Stimulated activated CD4-positive, alpha-beta T cell treated with anti-CD3 and anti-CD28 coated beads, Interleukin-2, amount 100 ng/mL, for 48 hours (primary cell): ENCODE data around the gene SND1.
"Not testable (repeated sequence)": the region's sequence is repeated elsewhere in the genome, so short reads cannot be mapped to it uniquely, and the experiment has no call there.

ENCODE experiments used
- DNase-seq, 2 donors: peaks; one replicate each; pipeline ENCODE4 v3.0.0-alpha.2; 2020

SND1 gene

DNA sequence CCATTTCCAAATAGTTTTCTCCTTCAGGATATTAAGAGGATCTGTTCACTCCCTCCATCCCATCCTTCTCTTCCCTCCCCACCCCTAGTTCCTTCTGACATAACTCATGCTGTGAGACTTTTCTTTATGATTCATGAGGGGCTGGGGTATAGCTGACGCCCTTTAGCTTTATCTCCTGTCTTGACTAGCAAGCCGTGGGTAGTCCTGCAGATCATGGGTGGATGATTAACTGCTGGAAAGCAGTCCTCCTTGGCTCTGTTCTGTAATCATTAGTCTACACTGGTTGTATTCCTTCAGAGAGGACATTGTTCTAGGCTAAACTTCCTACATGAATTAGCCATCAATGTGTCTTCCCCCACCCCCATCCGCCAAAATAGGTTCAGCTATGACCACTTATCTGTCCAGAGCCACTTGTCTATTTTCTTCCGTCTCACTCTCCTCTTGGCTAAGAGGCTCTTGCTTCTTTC, 243.9 kb downstream of the SND1 start:
- no peak for DNase-seq

DNA sequence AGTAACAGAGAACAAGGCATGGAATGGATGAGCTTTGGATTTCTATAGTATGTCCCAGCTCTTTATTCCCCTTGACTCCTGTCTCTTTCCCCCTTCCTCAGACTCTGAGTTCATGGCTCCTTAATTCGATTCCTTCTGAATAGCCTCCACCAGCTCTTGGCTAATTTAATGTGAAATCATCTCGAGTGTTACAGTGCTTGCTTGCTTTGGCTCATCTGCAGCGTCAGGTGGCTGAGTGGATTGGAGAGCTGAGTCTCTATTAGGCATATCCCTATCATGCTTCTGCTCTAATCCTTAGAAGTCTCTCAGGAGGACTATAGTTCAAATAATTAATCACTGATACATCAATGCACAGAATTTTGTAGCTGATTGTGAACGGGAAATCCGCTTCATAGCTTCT, 244.7 kb downstream of the SND1 start:
- DNase-seq: no peak

DNA sequence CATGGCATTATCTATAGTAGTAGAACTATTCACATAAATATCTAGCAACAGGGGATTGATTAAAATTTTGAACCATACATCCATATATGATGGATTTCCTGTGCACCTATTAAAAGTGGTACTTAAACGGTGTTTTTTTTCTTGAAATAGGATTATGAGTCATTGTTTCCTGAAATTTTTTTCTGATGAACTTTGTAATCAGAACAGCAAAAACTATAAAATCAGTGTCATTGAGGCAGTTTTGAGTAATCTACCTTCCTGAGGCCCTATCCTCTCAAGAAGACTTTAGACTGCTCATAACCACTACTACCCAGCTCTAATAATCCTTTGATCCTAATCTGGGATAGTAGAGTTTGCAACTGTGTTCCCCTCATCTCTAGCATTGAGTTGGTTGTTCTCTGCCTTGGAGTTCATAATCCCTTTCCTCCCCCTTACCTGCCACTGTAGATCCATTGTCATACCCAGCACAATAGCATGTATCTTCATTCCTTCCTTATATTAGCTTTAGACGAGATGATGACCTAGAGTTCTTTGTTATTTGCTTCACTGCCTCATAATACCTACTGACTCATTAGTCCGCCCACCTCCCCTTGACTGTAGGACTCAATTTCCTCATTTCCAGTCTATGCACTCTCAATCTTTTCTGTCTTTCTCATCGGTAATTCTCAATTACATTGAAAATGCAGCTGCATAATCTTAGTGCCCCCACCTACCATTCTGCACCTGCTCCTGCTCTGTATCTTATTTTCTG, 245.9 kb downstream of the SND1 start:
- DNase-seq: peak in 1 of 2 donors; percentile 17

DNA sequence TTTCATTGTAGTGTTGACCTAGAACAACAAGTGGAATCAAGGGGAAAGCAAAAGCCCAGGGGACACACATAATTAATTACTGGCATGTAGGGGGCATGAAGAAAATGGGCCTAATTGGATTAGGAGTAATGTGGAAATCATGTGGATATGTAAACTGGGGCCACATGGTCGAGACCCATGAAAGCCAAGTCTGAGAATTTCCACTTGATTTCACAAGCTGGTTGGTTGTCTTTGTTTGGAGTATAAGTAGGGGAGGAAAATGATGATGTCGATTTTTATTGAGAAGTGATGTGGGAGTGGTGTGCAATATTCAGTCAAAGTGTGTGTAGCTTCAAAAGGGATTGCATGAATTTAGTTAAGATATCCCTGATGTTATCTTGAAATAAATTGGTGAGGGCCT, 247.4 kb downstream of the SND1 start:
- DNase-seq: no peak

DNA sequence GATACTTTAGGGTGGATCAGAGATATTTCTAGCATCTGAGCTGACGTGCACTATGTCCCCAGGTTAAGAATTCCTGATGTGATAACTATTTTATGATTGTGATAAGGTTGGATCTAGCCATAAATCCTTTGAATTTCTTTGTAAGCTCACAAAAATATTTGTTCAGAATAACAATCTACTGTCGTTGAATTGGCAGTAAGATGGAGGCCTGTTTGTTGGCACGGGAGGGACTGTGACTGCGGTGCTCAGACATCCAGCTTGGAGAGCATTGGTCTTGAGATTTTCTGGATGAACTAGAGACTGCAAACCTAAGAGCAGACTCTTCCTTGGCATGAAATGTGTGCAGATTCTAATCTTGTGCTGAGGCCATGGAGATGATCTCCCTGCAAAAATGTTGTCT, 248.1 kb downstream of the SND1 start:
- no peak for DNase-seq

DNA sequence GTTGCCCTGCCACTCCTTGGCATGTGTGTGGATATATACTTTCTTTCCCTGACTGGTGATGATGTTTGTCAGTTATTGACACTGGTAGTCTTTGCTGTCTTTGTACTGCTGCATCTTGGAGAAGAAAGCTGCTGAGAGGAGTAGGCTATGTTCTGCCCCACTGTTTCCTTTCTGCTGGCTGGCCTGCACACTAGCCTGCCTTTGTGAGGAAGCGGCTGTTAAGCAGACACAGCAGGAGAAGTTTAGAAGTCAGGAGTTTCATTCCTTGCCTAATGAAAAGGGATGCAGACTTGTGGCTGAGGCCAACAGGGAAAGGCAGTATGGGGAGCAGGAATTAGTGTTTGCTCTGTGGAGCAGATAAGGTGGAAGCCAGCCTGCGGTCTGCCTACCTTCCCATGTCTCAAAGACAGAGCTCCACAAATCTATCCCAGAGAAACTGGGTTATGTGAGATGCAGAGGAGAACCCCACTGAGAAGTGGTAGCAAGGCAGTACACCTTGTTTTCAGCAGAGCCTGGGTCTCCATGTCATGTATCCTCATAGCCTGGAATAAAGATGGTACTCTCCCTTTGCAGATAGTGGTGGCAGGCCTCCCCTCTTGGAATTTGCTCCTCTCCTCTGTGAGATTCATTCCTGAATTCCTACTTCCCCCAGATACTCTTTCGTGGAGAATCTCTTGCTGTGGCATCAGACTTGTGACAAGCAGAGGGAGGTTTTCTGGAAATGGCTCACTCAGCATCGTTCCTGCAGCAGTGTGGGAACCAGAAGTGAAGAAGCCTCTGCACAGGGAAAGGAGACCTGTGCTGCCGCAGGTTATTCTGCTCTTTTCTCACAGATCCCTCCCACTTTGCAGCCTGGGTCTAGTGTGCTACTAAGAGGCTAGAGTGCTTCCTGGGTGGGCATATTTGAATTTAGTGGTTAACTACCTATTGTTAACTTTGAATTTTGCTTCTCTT, 249.0 kb downstream of the SND1 start:
- DNase-seq: no peak

DNA sequence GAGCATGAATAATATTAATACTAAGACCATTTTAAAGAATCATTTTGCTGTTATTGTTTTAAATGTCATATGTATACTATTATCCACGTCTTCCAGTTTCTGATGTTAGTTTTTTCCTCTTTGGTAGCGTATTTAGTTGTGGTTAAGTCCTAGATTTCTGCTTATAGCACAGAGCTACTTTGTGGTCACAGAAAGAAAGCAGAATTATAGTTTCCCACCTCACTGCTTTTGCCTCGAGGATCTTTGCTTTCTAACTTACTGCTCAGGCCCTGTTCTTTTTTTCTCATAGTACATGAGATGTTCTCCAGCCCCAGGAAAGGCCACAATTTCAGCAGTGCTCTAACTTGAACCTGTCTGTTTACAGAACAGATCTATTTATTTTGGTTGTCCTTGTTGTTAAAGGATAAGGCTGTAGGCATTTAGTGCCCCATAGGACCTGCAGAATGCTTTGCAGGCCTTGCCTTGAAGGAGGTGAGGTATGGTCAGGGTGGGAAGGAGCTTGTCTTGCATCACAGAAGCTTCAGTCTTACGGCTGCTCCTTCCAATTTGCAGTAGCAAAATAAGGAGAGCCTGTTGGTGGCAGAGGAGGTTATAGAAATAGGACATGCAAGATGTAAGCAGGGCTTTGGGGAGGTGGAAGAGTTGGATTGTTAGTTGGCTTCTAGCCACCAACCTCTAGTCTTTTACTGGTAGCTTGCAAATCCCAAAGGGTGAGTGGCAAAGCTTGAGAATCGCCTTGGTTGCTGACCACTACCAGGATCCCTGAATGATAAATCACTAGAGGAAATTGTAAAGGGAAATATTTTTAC, 250.1 kb downstream of the SND1 start:
- no peak for DNase-seq

DNA sequence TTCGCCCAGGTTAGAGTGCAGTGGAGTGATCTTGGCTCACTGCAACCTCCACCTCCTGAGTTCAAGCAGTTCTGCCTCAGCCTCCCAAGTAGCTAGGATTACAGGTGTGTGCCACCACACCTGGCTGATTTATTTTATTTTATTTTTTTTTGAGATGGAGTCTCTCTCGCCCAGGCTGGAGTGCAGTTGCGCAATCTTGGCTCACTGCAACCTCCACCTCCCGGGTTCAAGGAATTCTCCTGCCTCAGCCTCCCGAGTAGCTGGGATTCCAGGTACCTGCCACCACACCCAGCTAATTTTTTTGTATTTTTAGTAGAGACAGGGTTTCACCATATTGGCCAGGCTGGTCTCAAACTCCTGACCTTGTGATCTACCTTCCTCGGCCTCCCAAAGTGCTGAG, 250.8 kb downstream of the SND1 start:
- not testable (repeated sequence) for DNase-seq

DNA sequence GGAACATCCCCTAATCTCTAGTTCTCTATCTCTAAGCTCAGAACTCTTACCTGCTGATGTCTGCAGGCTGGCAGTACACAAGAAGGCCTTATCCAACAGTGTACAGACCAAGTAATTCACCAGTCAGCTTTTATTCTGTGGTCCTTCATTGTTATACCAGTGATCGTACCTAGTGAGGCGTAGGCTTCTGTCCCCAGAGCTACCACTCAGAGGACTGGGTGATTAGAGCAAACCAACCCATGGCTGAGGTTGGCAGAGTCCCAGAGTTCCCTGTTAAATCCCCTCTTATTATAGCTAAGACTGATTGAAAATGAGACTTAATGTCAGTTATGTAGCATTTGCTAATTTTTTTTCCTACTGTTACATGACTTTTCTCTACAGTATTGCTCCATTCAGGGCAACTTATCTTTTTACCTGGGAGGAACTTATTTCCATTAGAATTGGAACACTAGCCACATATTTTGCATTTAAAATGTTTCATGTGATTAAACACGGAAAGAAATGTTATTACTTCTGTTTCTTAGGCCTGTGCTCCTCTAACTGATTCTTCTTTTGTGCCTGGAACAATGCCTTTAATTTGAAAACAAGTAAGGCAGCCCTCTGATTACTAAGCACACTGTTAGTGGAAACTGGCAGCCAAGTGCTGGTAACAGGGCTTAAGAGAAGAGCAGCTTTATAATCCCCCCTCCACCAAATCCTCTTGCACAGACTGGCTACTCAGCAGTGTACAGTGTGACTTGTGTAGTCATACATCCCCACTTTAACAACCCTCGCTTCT, 252.1 kb downstream of the SND1 start:
- DNase-seq: no peak

DNA sequence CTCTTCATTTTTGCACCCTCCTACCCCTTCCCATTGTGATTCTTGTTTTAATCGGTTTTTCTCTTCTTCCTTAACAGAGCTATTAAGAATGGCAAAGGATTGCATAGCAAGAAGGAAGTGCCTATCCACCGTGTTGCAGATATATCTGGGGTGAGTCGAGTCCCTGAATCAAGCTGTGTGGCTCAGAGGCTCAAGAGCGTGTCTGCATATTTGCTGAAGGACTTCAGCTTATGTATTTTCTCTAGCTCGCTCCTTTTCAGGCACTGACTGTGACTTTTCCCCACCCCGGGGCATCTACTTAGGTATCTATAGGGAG, 252.6 kb downstream of the SND1 start:
- no peak for DNase-seq

DNA sequence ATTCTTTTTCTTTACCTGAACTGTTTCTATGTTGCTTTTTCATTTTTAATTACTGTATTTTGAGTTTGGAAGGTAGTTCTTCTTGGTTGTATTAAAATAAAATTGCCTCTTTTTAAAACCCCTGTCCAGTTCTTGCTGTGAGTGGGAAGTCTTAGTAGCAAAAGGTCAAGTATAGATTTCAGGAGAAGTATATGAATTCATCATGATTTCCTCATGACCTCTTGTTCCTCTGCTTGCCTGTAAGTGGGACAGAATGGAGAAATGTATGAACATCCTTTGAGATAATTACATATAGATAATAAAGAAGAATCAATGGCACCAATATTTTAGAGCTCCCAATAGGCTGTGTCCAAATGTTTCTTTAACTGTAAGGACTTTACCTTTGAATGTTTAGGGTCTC, 253.0 kb downstream of the SND1 start:
- no peak for DNase-seq

DNA sequence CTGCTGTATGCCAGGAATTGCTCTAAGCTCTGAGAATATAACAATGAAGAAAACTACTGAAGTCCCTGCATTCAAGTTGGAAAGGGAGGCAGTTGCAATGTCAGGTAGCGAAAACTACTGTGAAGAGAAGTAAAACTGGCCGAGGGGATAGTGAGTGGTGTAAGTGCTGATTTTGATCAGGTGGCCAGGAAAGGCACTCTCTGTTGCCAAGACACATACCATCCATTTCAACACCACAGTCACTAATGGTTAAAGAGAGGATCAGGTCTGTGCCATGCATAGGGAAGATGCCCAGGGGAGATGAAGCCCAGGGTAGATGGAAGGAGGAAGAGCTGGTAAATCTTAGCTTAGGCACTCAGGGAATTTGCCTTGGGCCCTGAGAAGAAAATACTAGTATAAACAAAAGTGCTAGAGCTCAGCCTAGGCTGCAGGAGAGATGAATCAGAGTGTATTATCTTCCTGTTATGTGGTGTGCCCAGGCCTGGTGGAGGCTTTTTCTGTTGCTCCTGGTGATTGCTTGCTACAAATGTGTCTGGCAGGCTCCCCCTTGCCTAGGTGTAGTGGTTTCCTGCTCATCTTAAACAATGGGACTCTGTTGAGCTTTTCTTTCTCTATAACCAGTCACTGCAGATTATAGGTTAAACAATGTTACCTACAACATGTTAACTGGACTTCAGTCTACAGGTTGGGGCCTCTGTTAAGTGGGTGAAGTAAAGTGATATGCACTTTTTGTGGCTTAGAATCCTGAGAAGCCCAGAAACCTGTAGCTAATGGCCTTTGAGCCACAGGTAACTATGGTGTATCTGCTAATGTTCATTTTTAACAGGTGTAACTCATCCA, 253.7 kb downstream of the SND1 start:
- DNase-seq: no peak

DNA sequence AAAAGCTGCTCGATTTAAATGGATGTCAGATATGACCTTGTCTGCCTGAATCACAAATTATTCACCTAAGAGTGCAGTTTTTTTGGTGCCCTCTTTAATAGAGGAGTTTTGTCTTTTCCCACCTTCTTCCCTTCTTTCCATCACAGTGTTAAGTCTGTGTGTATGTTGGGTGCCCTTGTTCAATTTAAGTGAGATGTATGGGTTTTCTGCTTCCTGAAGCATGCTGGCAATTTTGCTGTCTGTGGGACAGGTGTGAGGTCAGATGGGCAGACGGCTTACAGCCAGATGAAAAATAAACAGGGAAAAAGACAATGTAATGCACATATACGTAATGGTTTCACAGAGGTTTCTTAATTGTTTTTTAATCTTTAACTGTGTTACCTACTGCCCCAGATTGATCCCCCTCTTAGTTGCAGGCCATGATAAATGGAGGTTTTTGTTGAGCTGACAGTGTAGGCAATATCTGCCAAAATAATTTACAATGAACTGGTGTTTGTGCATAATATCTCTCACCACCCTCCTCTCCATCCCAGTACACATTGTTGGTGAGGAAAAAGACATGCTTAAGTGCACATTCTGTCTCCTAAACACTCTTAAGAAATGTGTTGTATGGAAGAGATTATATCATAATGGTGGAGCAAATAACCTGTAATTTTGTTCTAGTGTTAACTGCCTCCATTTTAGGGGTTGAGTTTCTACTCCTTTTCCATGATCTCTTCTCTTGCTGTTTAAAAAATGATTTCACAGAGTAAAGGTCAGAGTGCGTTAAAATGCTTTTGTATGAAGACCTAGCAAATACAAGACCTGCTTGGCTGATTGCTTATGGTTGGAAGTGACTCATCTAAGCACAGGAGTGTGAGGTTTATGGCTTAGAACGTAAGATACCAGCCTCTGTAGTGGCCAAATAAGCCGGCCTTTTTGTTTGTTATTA, 255.4 kb downstream of the SND1 start:
- no peak for DNase-seq

DNA sequence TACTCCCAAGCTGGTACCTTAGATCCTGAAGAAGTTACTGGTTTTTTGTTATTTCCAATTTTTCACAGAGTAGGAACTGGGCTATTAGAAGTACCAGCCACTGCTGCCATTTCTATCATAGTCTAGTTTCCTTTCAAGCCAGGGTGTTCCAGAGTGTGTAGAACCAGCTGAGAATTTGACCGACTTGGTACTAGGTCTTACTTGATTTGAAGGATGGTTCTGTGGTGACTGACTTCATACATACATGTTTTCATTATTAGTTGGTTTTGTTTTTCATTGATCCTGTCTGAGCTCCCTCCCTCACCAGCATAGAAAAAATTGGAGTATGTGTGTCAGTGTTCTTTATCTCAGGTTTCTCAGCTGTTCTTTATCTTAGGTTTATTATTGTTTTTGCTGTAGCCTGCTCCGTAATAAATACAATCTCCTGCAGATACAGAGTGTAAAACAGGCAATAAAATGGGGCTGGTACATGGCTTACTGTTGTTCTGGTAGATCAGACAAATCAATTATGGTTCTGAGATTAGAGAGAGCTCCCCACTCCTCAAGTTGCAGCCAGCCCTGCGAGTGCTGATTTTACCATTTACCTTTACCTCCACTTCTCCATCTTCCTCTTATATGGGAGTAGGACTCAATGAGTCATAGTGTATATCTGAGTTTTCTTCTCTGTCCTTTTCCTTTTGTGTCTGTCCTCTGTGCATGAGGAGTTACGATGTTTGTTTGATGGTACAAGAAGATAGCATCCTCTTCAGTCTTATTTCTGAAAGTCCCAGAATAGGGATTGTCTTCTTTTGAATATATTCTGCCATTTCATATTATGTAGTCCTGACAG, 256.6 kb downstream of the SND1 start:
- no peak for DNase-seq

DNA sequence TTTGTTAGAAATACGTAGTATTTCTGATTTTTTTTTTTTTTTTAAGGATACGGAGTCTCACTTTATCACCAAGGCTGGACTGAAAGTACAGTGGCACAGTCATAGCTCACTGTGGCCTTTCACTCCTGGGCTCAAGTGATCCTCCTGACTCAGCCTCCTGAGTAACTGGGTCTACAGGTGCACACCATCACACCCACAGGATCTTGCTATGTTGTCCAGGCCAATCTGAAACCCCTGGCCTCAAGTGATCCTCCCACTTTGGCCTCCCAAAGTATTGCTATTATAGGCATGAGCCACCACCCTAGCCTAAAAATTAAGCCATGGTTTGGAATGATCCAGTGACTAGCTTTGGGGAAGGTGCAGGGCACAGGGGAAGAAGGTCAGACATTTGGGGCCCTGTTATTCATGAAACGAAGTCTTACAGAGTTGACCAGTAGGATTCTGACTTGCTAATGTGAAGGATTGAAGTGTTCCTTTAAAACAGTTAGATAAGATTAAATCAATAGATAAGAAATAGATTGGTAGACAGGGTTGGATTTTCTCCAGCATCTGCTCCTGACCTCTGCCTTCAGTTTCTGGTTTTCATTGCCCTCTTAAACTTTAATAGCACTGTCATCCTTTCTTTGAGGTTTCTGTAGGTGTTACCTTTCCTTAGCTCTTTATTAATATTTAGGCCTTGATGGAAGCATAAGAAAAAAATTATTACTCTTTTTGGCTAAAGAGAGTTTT, 257.6 kb downstream of the SND1 start:
- no peak for DNase-seq

DNA sequence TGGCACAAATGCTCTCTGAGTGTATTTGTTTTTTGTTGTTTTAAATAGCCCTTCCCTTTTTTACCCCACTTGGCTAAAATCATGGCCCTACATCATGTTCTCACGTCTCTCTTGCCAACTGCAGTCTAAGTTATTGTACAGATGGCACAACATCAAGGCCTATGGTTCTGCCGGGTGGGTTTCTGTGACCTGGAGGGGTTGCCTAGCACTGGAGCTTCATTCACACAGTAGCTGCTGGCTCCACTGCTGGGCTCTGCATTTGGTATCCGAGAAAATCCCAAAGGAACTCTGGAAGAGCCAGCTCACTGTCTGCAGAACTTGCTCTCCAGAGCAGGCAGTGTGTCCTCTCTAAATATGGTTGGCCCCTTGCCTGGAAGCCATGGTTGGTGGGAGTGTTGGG, 258.7 kb downstream of the SND1 start:
- no peak for DNase-seq

DNA sequence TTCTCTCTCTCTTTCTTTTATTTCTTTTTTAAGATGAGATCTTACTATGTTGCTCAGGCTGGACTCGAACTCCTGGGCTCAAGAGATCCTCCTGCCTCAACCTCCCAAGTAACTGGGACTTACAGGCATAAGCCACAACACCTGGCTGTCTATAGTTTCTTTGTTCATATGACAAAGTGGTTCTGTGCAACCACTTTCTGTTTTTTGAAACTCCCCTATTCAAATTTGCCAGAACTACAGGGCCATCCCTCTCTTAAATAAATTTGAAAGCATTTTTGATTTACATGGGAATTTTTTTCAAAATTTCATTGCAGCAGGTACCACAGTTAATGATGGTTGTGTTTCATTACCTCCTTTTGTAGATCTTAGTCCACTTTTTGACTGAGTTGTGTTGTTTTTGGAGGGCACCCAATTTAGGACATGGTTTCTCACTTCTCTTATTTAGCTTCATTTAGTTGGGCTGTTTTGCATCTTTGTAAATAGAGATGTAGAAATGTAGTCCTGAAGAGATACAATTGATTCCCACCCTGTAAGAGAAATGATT, 260.0 kb downstream of the SND1 start:
- DNase-seq: no peak

DNA sequence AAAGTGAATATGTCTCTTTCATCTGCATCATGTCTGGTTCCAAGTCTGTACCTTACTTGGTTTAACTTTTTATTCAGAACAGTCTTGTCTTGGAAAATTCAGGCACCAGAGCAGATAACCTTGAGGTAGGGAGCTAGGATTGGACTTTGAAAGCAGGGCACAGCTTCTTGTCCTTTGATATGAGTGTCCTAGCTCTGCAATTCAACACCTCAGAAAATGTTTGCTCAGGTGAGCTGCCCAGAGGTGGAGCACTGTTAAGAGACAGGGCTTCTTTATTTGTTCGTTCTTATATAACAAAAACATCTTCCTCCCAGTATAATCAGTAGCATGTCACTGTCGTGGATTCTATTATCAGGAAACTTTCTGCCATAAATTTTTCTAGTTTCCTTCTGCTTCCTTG, 260.9 kb downstream of the SND1 start:
- DNase-seq: no peak
